ENCODE results near the gene FOXN3.

DNA sequence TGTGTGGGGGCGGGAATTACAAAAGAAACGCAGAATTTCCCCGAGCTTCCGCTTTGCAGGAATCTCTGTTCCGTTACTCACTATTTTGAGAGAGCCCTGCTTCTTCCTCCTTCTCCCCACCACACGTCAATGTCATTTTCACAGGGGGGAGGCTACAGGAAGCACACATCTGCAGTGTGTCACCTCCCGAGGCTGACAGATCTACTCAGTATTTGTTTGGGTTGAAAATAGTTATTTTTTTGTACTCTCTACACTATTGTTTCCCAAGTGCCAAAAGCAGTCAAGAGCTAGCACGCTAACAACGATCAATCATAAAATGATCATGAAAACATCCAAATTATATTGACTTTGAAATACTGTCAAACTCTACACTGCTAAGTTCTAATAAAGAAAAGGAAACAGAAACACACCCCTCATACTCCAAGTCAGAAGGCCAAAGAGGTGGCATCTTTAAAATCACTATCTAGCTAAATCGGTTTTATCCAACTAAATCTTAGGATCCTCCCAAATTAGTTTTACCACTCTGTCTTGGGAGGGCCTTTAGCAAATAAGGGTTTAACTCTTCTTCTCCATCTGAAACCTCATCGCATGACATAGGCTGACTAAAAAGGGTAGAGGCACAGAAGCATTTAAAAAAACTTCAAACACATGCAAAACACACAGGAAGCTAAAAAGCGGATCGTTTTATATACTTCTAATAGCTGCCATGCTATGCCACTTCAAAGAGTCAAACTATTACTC, 51.8 kb downstream of the FOXN3 start:
- TF ChIP-seq, protein P1, sequence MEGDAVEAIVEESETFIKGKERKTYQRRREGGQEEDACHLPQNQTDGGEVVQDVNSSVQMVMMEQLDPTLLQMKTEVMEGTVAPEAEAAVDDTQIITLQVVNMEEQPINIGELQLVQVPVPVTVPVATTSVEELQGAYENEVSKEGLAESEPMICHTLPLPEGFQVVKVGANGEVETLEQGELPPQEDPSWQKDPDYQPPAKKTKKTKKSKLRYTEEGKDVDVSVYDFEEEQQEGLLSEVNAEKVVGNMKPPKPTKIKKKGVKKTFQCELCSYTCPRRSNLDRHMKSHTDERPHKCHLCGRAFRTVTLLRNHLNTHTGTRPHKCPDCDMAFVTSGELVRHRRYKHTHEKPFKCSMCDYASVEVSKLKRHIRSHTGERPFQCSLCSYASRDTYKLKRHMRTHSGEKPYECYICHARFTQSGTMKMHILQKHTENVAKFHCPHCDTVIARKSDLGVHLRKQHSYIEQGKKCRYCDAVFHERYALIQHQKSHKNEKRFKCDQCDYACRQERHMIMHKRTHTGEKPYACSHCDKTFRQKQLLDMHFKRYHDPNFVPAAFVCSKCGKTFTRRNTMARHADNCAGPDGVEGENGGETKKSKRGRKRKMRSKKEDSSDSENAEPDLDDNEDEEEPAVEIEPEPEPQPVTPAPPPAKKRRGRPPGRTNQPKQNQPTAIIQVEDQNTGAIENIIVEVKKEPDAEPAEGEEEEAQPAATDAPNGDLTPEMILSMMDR (conservative IDR thresholded peaks at IDR 0.05; ENCODE audit: low read length), result no peak
- TF ChIP-seq EZH2phosphoT487 (IDR thresholded peaks at IDR 0.05; ENCODE audit: borderline replicate concordance), result no peak
